ENCODE data around the gene UBE2Z.

The UBE2Z gene

GRCh38 chr17:48952904-48953303 is 44.7 kb downstream of the UBE2Z start:
- Mint-ChIP-seq H3K27me3 (ENCODE audit: low read depth) (no peaks in the 10 kb centered on the region), H3K4me1 (no peaks in the 10 kb centered on the region), H3K9me3 (no peaks in the 10 kb centered on the region)

DNA sequence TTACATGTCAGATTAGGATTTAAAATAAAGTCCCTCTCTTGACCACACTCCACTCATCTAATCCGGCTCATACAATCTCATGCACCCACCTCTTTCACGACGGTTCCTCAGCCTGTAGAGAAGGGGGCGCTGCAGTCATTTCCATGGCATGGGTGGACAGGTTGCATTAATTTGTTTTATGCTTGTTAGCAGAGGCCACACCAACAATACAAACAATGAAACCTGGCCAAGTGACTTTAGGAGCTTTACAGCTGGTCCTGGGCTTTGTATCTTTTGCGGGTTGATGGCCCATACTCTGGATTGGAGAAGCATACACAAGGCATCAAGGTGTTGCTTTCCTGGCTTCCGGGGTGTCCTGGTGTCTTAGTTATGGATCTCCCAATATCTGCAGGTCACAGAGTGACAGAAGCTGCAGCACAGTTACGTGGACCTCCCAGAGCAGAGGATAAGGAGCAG is 46.1 kb downstream of the UBE2Z start:
- no peaks in the 10 kb centered on the region for H3K36me3 Mint-ChIP-seq (ENCODE audit: low read depth)
- no peaks in the 10 kb centered on the region for H3K4me1 Mint-ChIP-seq
- H3K27ac Mint-ChIP-seq, result no peak overlapping the region
- H3K9me3 Mint-ChIP-seq, result no peaks in the 10 kb centered on the region
- no peak overlapping the region for H3K4me3 Mint-ChIP-seq
- H3K27me3 Mint-ChIP-seq (ENCODE audit: low read depth), result peaks cover 2% of the 10 kb centered on the region
- TF ChIP-seq, protein P1, sequence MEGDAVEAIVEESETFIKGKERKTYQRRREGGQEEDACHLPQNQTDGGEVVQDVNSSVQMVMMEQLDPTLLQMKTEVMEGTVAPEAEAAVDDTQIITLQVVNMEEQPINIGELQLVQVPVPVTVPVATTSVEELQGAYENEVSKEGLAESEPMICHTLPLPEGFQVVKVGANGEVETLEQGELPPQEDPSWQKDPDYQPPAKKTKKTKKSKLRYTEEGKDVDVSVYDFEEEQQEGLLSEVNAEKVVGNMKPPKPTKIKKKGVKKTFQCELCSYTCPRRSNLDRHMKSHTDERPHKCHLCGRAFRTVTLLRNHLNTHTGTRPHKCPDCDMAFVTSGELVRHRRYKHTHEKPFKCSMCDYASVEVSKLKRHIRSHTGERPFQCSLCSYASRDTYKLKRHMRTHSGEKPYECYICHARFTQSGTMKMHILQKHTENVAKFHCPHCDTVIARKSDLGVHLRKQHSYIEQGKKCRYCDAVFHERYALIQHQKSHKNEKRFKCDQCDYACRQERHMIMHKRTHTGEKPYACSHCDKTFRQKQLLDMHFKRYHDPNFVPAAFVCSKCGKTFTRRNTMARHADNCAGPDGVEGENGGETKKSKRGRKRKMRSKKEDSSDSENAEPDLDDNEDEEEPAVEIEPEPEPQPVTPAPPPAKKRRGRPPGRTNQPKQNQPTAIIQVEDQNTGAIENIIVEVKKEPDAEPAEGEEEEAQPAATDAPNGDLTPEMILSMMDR (IDR thresholded peaks at IDR 0.05; ENCODE audit: unreplicated experiment in 3 of 3), result peak; percentile 22 to 46 (median 36)

More at GRCh38 chr17:48952904-48953303, 44.7 kb downstream of the UBE2Z start:
- TF ChIP-seq, protein P1 (IDR thresholded peaks at IDR 0.05; ENCODE audit: unreplicated experiment in 3 of 3), result no peak
- peak overlapping the region in 2 of 3 experiments; percentile 1 to 8 for H3K27ac Mint-ChIP-seq
- H3K36me3 Mint-ChIP-seq (ENCODE audit: low read depth), result no peaks in the 10 kb centered on the region
- H3K4me3 Mint-ChIP-seq, result no peak overlapping the region

GRCh38 chr17:48960834-48961515 is 52.8 kb downstream of the UBE2Z start:
- Mint-ChIP-seq H3K36me3 (ENCODE audit: low read depth) (no peaks in the 10 kb centered on the region), H3K9me3 (no peaks in the 10 kb centered on the region)
- TF ChIP-seq, protein P1 (IDR thresholded peaks at IDR 0.05; ENCODE audit: unreplicated experiment in 3 of 3), result no peak

GRCh38 chr17:48961516-48962233 is 53.5 kb downstream of the UBE2Z start:
- Mint-ChIP-seq H3K27me3 (ENCODE audit: low read depth) (peaks cover 5% of the 10 kb centered on the region), H3K4me3 (peak overlapping the region in 1 of 3 experiments; percentile 32), H3K36me3 (ENCODE audit: low read depth) (no peaks in the 10 kb centered on the region), H3K9me3 (no peaks in the 10 kb centered on the region), H3K4me1 (peaks cover 13% of the 10 kb centered on the region), H3K27ac (peak overlapping the region in 1 of 3 experiments; percentile 51)
- TF ChIP-seq, protein P1 (IDR thresholded peaks at IDR 0.05; ENCODE audit: unreplicated experiment in 3 of 3), result no peak

More at GRCh38 chr17:48960834-48961515, 52.8 kb downstream of the UBE2Z start:
- Mint-ChIP-seq H3K4me1 (peaks cover 13% of the 10 kb centered on the region), H3K4me3 (peak overlapping the region in 1 of 3 experiments; percentile 32), H3K27me3 (ENCODE audit: low read depth) (peaks cover 5% of the 10 kb centered on the region), H3K27ac (peak overlapping the region in 1 of 3 experiments; percentile 1)

- H3K4me1 Mint-ChIP-seq, result peaks cover 21% of the 10 kb centered on the region
These were observed 62.0 kb downstream of the UBE2Z start for GRCh38 chr17:48970224-48970623.

More at GRCh38 chr17:48970224-48970623, 62.0 kb downstream of the UBE2Z start:
- H3K4me3 Mint-ChIP-seq, result no peak overlapping the region
- peaks cover 19% of the 10 kb centered on the region for H3K27me3 Mint-ChIP-seq (ENCODE audit: low read depth)
- peak overlapping the region; percentile 24 to 76 (median 32) for H3K27ac Mint-ChIP-seq
- H3K9me3 Mint-ChIP-seq, result no peaks in the 10 kb centered on the region
- H3K36me3 Mint-ChIP-seq (ENCODE audit: low read depth), result no peaks in the 10 kb centered on the region
- TF ChIP-seq, protein P1 (IDR thresholded peaks at IDR 0.05; ENCODE audit: unreplicated experiment in 3 of 3), result no peak
